ENCODE data around the gene ARID4B. TPM values are rescaled to one million over a fixed set of nuclear protein-coding genes. Genes with fewer than 3 reads are reported as not detected.

ARID4B gene
- total RNA-seq, 6 experiments from 2014 or later = 19.4 to 22.8 (median 20.5) TPM

DNA sequence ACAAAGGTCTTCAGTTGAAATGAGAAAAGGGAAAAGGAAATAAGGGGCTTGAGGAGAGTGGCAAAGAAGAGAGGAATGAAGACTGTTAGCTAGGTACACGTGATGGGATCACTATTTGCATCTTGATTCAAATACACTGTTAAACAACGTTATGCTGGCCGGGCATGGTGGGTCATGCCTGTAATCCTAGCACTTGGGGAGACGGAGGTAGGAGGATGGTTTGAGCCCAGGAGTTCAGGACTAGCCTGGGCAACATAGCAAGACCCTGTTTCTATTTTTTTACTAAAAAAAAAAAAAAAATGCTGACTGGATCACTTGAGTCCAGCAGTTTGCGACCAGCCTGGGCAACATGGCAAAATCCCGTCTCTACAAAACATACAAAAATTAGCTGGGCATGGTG is 169.3 kb downstream of the ARID4B start:
- TF ChIP-seq, protein P1, sequence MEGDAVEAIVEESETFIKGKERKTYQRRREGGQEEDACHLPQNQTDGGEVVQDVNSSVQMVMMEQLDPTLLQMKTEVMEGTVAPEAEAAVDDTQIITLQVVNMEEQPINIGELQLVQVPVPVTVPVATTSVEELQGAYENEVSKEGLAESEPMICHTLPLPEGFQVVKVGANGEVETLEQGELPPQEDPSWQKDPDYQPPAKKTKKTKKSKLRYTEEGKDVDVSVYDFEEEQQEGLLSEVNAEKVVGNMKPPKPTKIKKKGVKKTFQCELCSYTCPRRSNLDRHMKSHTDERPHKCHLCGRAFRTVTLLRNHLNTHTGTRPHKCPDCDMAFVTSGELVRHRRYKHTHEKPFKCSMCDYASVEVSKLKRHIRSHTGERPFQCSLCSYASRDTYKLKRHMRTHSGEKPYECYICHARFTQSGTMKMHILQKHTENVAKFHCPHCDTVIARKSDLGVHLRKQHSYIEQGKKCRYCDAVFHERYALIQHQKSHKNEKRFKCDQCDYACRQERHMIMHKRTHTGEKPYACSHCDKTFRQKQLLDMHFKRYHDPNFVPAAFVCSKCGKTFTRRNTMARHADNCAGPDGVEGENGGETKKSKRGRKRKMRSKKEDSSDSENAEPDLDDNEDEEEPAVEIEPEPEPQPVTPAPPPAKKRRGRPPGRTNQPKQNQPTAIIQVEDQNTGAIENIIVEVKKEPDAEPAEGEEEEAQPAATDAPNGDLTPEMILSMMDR (IDR thresholded peaks at IDR 0.05) = no peak
- DNase-seq = no peak
- Mint-ChIP-seq H3K27me3 (ENCODE audit: insufficient read depth) (peaks cover 6% of the 10 kb centered on the region), H3K4me3 (no peak overlapping the region), H3K9me3 (no peaks in the 10 kb centered on the region), H3K36me3 (ENCODE audit: low read depth) (peaks cover 22% of the 10 kb centered on the region), H3K27ac (no peak overlapping the region), H3K4me1 (ENCODE audit: low read depth) (peaks cover 19% of the 10 kb centered on the region)

DNA sequence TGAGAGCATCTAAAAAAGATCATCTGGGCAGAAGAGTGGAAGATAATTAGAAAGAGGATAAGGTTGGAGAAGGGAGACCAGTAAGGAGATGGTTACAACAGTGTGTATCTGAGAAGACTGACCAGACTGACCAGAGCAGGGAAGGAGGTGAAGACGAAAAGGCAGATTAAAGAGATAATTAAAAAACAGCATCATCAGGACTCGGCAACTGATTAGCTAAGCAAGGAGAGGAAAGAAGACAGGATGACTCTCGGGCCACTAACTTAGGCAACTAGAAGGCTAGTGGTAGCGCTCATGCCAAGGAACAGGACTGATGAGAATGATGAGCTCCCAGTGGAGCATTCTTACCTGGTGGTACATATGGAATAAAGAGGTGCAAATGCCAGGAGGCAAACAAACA is 170.8 kb downstream of the ARID4B start:
- H3K27me3 Mint-ChIP-seq (ENCODE audit: insufficient read depth) = peaks cover 6% of the 10 kb centered on the region

DNA sequence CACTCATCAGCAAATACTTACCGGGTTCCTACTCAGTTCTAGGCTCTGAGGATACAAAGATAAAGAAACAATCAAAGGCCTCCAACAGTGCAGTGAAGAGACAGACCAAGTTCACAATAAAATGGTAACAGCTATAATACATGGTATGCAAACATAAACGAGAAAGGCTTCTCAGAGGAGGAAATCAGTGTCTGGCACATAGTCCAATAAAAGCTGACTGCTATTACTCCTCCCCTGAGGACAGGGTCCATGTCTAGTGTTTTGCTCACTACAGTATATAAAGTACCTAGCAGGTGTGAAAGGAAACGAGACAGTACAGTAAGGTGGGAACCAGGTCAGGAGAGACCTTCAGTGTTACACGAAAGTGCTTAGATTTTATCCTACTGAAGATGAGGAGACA is 171.2 kb downstream of the ARID4B start:
- Mint-ChIP-seq H3K9me3 (no peaks in the 10 kb centered on the region), H3K4me3 (no peak overlapping the region), H3K4me1 (ENCODE audit: low read depth) (peaks cover 14% of the 10 kb centered on the region), H3K36me3 (ENCODE audit: low read depth) (peaks cover 23% of the 10 kb centered on the region), H3K27me3 (ENCODE audit: insufficient read depth) (peaks cover 6% of the 10 kb centered on the region), H3K27ac (no peak overlapping the region)
- TF ChIP-seq, protein P1 (IDR thresholded peaks at IDR 0.05) = no peak
- DNase-seq = no peak

More for the DNA sequence above, 170.8 kb downstream of the ARID4B start:
- TF ChIP-seq, protein P1 (IDR thresholded peaks at IDR 0.05) = no peak
- no peak for DNase-seq
- H3K36me3 Mint-ChIP-seq (ENCODE audit: low read depth) = peaks cover 23% of the 10 kb centered on the region
- H3K4me3 Mint-ChIP-seq = no peak overlapping the region
- H3K9me3 Mint-ChIP-seq = no peaks in the 10 kb centered on the region
- no peak overlapping the region for H3K27ac Mint-ChIP-seq
- H3K4me1 Mint-ChIP-seq (ENCODE audit: low read depth) = peaks cover 18% of the 10 kb centered on the region

DNA sequence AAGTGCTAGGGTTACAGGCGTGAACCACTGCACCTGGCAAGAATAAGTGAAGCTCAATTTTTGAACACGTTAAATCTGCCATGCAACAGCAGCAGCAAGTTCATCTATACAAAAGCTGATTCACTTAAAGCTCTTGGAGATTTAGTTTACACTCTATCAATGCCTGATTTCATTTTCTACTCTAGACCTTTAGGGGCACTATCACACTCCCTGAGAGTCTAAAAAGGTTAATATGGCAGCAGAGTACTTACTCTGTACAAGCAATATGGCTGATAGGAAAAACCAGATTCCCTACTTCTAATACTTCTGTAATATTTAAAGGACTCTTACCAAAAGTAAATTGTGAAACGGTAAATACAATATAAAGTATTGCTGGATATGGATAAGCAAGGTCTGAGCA is 171.7 kb downstream of the ARID4B start:
- H3K9me3 Mint-ChIP-seq = no peaks in the 10 kb centered on the region
- peaks cover 6% of the 10 kb centered on the region for H3K27me3 Mint-ChIP-seq (ENCODE audit: insufficient read depth)
- H3K27ac Mint-ChIP-seq = no peak overlapping the region
- DNase-seq = no peak
- peaks cover 10% of the 10 kb centered on the region for H3K4me1 Mint-ChIP-seq (ENCODE audit: low read depth)
- peaks cover 26% of the 10 kb centered on the region for H3K36me3 Mint-ChIP-seq (ENCODE audit: low read depth)
- TF ChIP-seq, protein P1 (IDR thresholded peaks at IDR 0.05) = no peak
- no peak overlapping the region for H3K4me3 Mint-ChIP-seq

DNA sequence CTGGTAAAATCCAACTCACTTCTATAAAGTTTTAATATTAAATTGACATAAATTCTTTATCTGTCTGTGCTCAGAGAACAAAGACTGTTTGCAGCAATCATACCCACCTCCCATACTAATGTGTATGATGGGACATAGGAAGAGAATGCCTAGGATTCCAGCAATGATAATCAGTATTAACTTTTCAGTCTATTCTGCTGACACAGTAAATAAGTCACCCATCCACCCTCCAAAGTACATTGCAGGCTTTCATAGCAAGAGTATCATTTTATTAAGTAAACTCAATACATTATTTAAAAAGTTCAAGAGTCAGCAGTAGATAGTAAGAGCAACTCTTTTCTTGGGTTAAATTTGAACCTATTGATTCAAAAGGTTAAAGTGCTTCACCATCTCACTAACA is 175.7 kb downstream of the ARID4B start:
- Mint-ChIP-seq H3K27me3 (ENCODE audit: insufficient read depth) (peaks cover 1% of the 10 kb centered on the region; the same call in 1 of the 2 replicates), H3K4me3 (no peak overlapping the region), H3K4me1 (ENCODE audit: low read depth) (no peaks in the 10 kb centered on the region; the same call in 1 of the 2 replicates), H3K9me3 (no peaks in the 10 kb centered on the region), H3K27ac (no peak overlapping the region), H3K36me3 (ENCODE audit: low read depth) (peaks cover 26% of the 10 kb centered on the region)
- DNase-seq = no peak
- TF ChIP-seq, protein P1 (IDR thresholded peaks at IDR 0.05) = no peak

DNA sequence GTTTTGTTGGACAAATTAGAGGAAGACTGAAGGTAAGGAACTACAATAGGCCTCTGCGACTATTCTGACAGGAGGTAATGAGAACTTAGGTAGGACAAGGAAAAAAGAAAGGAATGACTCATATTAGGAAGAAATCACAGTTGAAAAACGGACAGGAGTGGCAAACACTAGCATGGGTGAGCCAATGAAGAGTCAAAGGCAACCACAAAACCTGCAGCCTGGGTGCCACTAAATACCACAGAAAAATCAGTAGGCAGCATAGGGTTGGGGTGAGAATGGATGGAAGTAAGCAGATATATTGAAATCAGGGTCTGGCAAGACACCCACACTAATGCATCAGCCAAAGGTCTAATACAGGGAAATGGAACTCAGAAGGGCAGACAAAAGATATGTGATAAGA is 176.9 kb downstream of the ARID4B start:
- Mint-ChIP-seq H3K27me3 (ENCODE audit: insufficient read depth) (peaks cover 1% of the 10 kb centered on the region; the same call in 1 of the 2 replicates), H3K9me3 (no peaks in the 10 kb centered on the region), H3K36me3 (ENCODE audit: low read depth) (peaks cover 26% of the 10 kb centered on the region), H3K4me3 (no peak overlapping the region), H3K4me1 (ENCODE audit: low read depth) (no peaks in the 10 kb centered on the region; the same call in 1 of the 2 replicates), H3K27ac (no peak overlapping the region)
- TF ChIP-seq, protein P1 (IDR thresholded peaks at IDR 0.05) = no peak
- no peak for DNase-seq

Measured in HFFc6 (cell line).